Activated naive CD8-positive, alpha-beta T cell treated with anti-CD3 and anti-CD28 coated beads, Interleukin-2, amount 10 ng/mL, durations not matched to agents 7 days and 5 days (primary cell): ENCODE results near the gene LRCH1. TPM values are rescaled to one million over a fixed set of nuclear protein-coding genes. Genes with fewer than 3 reads are reported as not detected.

Experiments
- ATAC-seq: fragments of 150-1000 bp; cut with Tn5 transposase; one replicate; pipeline ENCODE4 v1.10.0; 2021; ENCODE audit warnings: low read depth, moderate library complexity
- POLR2A ChIA-PET: fragments of 350-600 bp; sonication (Branson Sonifier 250); formaldehyde crosslinking; loops from one replicate; lab custom pipeline; 2021; ENCODE audit warnings: antibody characterized with exemption; lab: Charles Lee
- DNase-seq: peaks from one replicate; pipeline ENCODE4 v3.0.0; 2021
- H3K27ac Mint-ChIP-seq: one replicate; pipeline ENCODE4 v1.8.0; 2022; ENCODE audit warnings: mild to moderate bottlenecking, mixed read lengths
- H3K27me3 Mint-ChIP-seq: one replicate; pipeline ENCODE4 v1.8.0; 2022; ENCODE audit warnings: mild to moderate bottlenecking, moderate library complexity, mixed read lengths
- H3K36me3 Mint-ChIP-seq: one replicate; pipeline ENCODE4 v1.8.0; 2021; ENCODE audit warnings: mild to moderate bottlenecking, mixed read lengths
- H3K4me1 Mint-ChIP-seq: one replicate; pipeline ENCODE4 v1.8.0; 2021; ENCODE audit warnings: mixed read lengths
- H3K4me3 Mint-ChIP-seq: one replicate; pipeline ENCODE4 v1.8.0; 2022; ENCODE audit warnings: mild to moderate bottlenecking, moderate library complexity, mixed read lengths
- H3K9me3 Mint-ChIP-seq: one replicate; pipeline ENCODE4 v1.8.0; 2021; ENCODE audit warnings: mixed read lengths
- total RNA-seq, 2 experiments: library from RNA; stranded (reverse); gene quantifications; one replicate each; pipeline ENCODE4 v1.2.3, GENCODE V29; 2021

Gene LRCH1
- total RNA-seq, 2 experiments from 2014 or later: 18.5 to 18.9 TPM

DNA sequence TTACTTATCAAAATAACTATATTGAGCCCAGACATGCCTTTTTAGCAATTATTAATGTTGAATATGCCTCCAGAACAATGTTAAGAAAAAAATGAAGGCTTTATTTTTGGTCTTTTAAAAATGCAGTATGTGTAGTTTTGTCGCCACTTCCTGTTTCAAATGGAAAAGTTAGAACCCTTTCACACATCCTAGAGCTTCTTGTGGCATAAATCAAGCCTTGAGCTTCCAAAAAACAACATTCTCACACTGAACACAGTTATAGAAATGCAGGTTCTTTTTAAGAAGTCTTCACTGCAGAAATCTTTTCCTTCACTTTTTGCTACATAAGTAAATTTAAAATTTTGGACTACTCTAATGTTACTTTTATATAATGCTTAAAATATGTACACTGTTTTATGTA is 135.3 kb downstream of the LRCH1 start:
- POLR2A ChIA-PET: interaction anchor here (0.5 kb wide), 1 partner anchor 28 kb away, joined by 3 read pairs; no protein-coding TSS in a partner anchor
- no peaks in the 10 kb centered on the region for H3K27me3 Mint-ChIP-seq
- DNase-seq (no peak), ATAC-seq (no peak)
- no peak overlapping the region for H3K27ac Mint-ChIP-seq
- H3K4me1 Mint-ChIP-seq: peaks cover 13% of the 10 kb centered on the region
- H3K4me3 Mint-ChIP-seq: no peak overlapping the region
- H3K36me3 Mint-ChIP-seq: peaks cover 23% of the 10 kb centered on the region
- no peaks in the 10 kb centered on the region for H3K9me3 Mint-ChIP-seq

DNA sequence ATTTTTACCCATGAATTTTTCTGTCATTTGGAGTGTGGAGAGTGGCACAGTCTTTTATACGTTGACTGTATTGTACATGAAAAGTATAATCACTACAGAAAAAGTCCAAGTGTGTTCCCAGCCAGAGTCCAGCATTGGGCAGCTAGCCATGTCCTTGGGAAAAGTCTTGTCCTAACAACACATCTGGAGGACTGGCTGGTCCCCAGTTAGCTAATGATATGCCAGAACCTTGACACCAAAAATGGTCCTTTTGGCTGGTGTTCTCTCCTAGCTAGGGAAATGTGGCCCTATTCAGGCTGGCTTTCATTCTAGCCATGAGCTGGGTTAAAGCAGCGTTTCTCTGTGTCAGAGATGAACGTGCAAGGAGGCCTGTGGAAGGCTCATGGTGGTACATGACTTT is 145.0 kb downstream of the LRCH1 start:
- no peak overlapping the region for H3K27ac Mint-ChIP-seq
- no peaks in the 10 kb centered on the region for H3K27me3 Mint-ChIP-seq
- no peaks in the 10 kb centered on the region for H3K4me1 Mint-ChIP-seq
- ATAC-seq (no peak), DNase-seq (no peak)
- POLR2A ChIA-PET: no interaction called here
- H3K9me3 Mint-ChIP-seq: no peaks in the 10 kb centered on the region
- no peak overlapping the region for H3K4me3 Mint-ChIP-seq
- H3K36me3 Mint-ChIP-seq: peaks cover 32% of the 10 kb centered on the region

DNA sequence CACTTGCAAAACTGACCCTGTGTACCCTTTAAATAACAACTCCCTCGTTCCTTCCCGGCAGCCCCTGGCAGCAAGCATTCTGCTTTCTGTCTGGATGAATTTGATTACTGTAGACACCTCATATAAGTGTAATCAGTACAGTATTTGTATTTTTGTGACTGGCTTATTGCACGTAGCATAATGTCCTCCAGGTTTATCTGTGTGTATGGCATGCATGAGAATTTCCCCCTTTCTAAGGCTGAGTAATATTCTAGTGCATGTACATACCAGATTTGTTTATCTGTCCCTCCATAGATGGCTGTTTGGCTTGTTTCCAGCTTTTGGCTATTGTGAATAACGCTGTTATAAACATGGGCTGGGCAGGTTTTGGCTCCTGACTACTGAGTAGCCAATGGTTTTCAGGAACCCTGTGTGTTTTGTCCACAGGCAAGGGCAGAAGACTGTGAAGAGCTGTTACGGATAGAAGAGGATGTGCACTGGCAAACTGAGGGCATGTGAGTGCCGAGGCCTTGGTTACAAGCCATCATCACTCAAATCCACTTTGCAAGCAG is 146.0 kb downstream of the LRCH1 start:
- DNase-seq (no peak), ATAC-seq (no peak)
- Mint-ChIP-seq H3K9me3 (no peaks in the 10 kb centered on the region), H3K4me1 (no peaks in the 10 kb centered on the region), H3K27me3 (no peaks in the 10 kb centered on the region), H3K4me3 (no peak overlapping the region), H3K36me3 (peaks cover 29% of the 10 kb centered on the region), H3K27ac (no peak overlapping the region)
- POLR2A ChIA-PET: no interaction called here

GRCh38 chr13:46712524-46712923 is 159.6 kb downstream of the LRCH1 start:
- Mint-ChIP-seq H3K9me3 (no peaks in the 10 kb centered on the region), H3K4me3 (no peak overlapping the region), H3K27me3 (no peaks in the 10 kb centered on the region), H3K27ac (no peak overlapping the region), H3K4me1 (no peaks in the 10 kb centered on the region), H3K36me3 (peaks cover 9% of the 10 kb centered on the region)
- ATAC-seq (no peak), DNase-seq (no peak)
- POLR2A ChIA-PET: no interaction called here

GRCh38 chr13:46715363-46715762 is 162.4 kb downstream of the LRCH1 start:
- POLR2A ChIA-PET: no interaction called here
- H3K27me3 Mint-ChIP-seq: no peaks in the 10 kb centered on the region

DNA sequence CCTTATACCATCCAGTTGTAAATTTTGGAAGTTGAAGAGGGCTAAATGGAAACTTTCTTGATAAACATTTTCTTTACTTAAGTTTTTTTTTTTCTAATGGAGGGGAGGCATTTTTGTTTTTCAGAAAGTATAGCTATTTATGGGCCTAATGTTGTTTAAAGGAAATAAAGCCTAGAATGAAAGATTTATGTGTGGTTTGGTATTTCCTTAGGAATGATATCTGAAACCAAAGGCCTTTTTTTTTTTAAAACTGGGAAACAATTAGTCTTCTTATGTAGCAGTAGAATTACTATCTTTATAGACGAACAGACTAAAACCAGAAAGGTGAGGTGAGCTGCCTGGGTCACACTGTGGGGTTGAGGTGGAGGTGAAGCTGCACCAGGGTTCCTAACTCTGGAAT is 163.9 kb downstream of the LRCH1 start:
- Mint-ChIP-seq H3K27ac (no peak overlapping the region), H3K4me3 (no peak overlapping the region), H3K27me3 (no peaks in the 10 kb centered on the region), H3K36me3 (peaks cover 4% of the 10 kb centered on the region), H3K4me1 (peaks cover 3% of the 10 kb centered on the region), H3K9me3 (no peaks in the 10 kb centered on the region)
- POLR2A ChIA-PET: no interaction called here
- DNase-seq (no peak), ATAC-seq (no peak)

More at GRCh38 chr13:46715363-46715762, 162.4 kb downstream of the LRCH1 start:
- no peak for ATAC-seq
- no peaks in the 10 kb centered on the region for H3K4me1 Mint-ChIP-seq
- DNase-seq: no peak
- H3K27ac Mint-ChIP-seq: no peak overlapping the region
- peaks cover 7% of the 10 kb centered on the region for H3K36me3 Mint-ChIP-seq
- H3K4me3 Mint-ChIP-seq: no peak overlapping the region
- no peaks in the 10 kb centered on the region for H3K9me3 Mint-ChIP-seq

DNA sequence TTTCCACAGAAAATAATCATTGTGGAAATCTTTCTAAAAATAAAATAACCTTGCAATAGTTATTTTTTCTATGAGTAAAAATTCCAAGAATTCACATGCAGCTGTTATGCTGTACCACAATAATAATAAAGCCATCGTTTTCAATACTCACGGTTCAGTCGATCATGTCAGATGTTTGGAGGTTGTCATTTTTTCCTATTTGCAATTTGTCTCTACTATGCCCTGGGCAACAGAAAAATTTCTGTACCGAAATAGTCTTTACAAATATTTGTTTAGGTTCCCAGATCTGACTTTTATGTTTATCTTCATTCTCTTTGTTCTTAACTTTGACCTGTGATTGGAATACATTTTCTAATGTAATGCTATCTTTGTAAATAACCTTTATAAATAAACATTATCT is 164.3 kb downstream of the LRCH1 start:
- ATAC-seq: no peak
- DNase-seq: no peak
- peaks cover 4% of the 10 kb centered on the region for H3K36me3 Mint-ChIP-seq
- no peaks in the 10 kb centered on the region for H3K9me3 Mint-ChIP-seq
- H3K4me3 Mint-ChIP-seq: no peak overlapping the region
- POLR2A ChIA-PET: no interaction called here
- no peak overlapping the region for H3K27ac Mint-ChIP-seq
- peaks cover 3% of the 10 kb centered on the region for H3K4me1 Mint-ChIP-seq
- H3K27me3 Mint-ChIP-seq: no peaks in the 10 kb centered on the region

GRCh38 chr13:46717856-46718255 is 164.9 kb downstream of the LRCH1 start:
- H3K4me1 Mint-ChIP-seq: peaks cover 3% of the 10 kb centered on the region
- no peaks in the 10 kb centered on the region for H3K27me3 Mint-ChIP-seq
- H3K27ac Mint-ChIP-seq: no peak overlapping the region
- DNase-seq (no peak), ATAC-seq (no peak)
- H3K36me3 Mint-ChIP-seq: peaks cover 4% of the 10 kb centered on the region
- POLR2A ChIA-PET: no interaction called here
- H3K4me3 Mint-ChIP-seq: no peak overlapping the region
- H3K9me3 Mint-ChIP-seq: no peaks in the 10 kb centered on the region

GRCh38 chr13:46720189-46720588 is 167.2 kb downstream of the LRCH1 start:
- Mint-ChIP-seq H3K27ac (no peak overlapping the region), H3K4me1 (peaks cover 6% of the 10 kb centered on the region), H3K9me3 (no peaks in the 10 kb centered on the region), H3K36me3 (peaks cover 19% of the 10 kb centered on the region), H3K27me3 (no peaks in the 10 kb centered on the region), H3K4me3 (no peak overlapping the region)
- ATAC-seq (no peak), DNase-seq (no peak)
- POLR2A ChIA-PET: no interaction called here

DNA sequence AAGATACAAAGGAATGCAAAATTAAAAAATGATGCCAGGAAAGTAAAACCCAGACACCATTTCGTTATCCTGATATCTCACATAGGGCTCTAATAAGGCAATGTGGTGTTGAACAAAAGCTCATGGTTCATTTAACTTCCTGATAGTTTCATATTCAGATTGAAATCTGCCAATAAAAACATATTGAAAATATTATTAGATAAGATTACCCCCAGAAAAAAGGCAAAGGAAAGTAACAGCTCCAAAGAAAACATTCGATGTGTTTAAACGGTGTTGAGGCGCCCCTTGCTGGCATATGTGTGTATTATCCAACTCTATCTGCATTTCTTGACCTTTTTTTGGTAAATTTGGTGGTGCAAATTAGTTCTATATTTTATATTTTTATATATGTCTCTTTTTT is 168.1 kb downstream of the LRCH1 start:
- H3K27me3 Mint-ChIP-seq: no peaks in the 10 kb centered on the region
- H3K4me1 Mint-ChIP-seq: peaks cover 13% of the 10 kb centered on the region
- H3K36me3 Mint-ChIP-seq: peaks cover 22% of the 10 kb centered on the region
- ATAC-seq: no peak
- DNase-seq: peak; percentile 36
- no peak overlapping the region for H3K27ac Mint-ChIP-seq
- no peaks in the 10 kb centered on the region for H3K9me3 Mint-ChIP-seq
- no peak overlapping the region for H3K4me3 Mint-ChIP-seq
- POLR2A ChIA-PET: no interaction called here

DNA sequence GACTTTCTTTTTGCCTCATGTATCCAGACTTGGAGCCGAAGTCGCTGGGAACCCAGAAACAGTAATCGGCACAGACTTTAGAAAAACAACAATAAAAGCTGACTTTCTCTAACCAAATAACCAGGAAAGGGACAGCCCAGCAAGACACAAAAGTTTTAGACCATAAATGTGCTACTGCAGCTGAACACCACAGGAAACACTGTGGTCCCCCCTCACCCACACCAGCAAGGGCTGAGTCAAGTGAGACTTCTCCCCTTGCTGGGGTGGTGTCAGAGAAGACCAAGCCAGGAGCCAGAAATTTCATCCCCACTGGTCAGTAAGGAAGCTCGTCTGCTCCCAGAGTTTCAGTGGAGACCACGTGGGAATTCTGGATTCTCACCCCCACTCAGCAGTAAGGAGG is 173.4 kb downstream of the LRCH1 start:
- DNase-seq: peak; percentile 50
- peaks cover 45% of the 10 kb centered on the region for H3K36me3 Mint-ChIP-seq
- no peaks in the 10 kb centered on the region for H3K9me3 Mint-ChIP-seq
- no peaks in the 10 kb centered on the region for H3K27me3 Mint-ChIP-seq
- POLR2A ChIA-PET: no interaction called here
- peak overlapping the region; percentile 32 for H3K27ac Mint-ChIP-seq
- peak overlapping the region; percentile 12 for H3K4me3 Mint-ChIP-seq
- ATAC-seq: peak; percentile 78
- peaks cover 27% of the 10 kb centered on the region for H3K4me1 Mint-ChIP-seq

- H3K4me1 Mint-ChIP-seq: peaks cover 24% of the 10 kb centered on the region
- no peak overlapping the region for H3K27ac Mint-ChIP-seq
- no peaks in the 10 kb centered on the region for H3K9me3 Mint-ChIP-seq
- ATAC-seq: no peak
- no peak overlapping the region for H3K4me3 Mint-ChIP-seq
- H3K27me3 Mint-ChIP-seq: no peaks in the 10 kb centered on the region
- no peak for DNase-seq
- peaks cover 48% of the 10 kb centered on the region for H3K36me3 Mint-ChIP-seq
- POLR2A ChIA-PET: no interaction called here
These were observed 175.8 kb downstream of the LRCH1 start for GRCh38 chr13:46728777-46729176.

- Mint-ChIP-seq H3K36me3 (peaks cover 32% of the 10 kb centered on the region), H3K27ac (no peak overlapping the region), H3K9me3 (no peaks in the 10 kb centered on the region), H3K27me3 (no peaks in the 10 kb centered on the region), H3K4me1 (peaks cover 10% of the 10 kb centered on the region), H3K4me3 (no peak overlapping the region)
- POLR2A ChIA-PET: no interaction called here
- DNase-seq: no peak
- ATAC-seq: no peak
These were observed 178.6 kb downstream of the LRCH1 start for GRCh38 chr13:46731535-46731934.

DNA sequence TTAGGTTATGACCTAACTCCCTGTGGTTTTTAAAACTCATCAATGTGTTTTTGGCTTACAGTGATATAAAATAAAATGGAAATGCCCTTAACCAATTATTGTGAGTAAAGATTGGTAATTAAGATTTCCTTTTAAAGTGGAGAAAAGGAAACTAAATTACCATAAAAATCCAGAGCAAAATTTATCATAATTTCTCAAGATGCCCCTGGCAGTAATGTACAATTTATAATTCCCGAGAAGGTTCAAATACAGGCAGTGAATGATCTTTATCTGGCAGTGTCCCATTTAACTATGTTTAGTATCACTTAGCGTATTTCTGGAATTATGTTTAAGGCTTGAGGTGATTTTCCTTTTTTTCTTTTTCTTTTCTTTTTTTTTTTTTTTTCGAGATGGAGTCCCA is 182.5 kb downstream of the LRCH1 start:
- DNase-seq (no peak), ATAC-seq (no peak)
- Mint-ChIP-seq H3K4me1 (peaks cover 2% of the 10 kb centered on the region), H3K36me3 (peaks cover 11% of the 10 kb centered on the region), H3K9me3 (no peaks in the 10 kb centered on the region), H3K27me3 (no peaks in the 10 kb centered on the region), H3K27ac (no peak overlapping the region), H3K4me3 (no peak overlapping the region)
- POLR2A ChIA-PET: no interaction called here
